CD4-positive, alpha-beta T cell treated with Interleukin-15 for 1 hour (primary cell): Measurements from ENCODE around the gene CYP19A1.

Experiments
- DNase-seq: peaks from one replicate; pipeline ENCODE4 v3.0.0-alpha.2; 2020

Gene CYP19A1

DNA sequence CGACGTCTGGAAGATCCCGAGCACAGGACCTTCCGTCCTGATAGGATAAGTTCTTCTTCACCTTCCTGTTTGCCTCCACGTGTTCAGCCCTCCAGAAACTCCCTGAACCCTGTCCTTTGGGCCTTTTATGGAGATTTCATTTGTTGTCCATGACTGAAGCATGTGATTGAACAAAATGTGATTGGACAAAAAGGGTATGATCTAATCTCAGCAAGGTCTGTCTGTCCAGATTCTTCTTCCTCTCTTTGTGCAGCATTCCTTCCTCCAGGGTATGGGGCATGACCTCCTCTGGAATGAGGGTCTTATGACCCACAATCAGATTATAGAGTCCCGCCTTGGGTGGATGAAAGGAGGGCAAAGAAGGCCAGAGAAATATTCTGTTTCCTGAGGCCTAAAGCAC, at the start of gene CYP19A1:
Gene CYP19A1 (minus strand): TSS at position 101 of the 400 bp plus-strand sequence. CDS start 95,684 bp downstream, outside the sequence.
- no peak for DNase-seq

DNA sequence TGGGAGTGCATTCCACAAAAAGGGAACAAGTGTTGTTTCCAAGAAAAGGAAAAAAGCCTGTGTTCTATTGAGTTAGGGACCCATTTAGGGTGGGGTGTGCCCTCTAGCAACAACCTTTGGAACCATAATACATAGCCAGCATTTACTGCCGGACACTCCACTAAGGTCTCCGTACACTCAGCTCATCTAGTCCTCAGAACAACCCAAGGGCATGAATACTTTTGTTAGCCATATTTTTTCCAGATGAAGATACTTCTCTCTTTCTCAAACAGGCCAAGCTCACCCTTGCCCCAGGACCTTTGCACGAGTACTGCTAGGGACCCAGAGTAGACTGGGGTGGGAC, 49.3 kb upstream of the CYP19A1 start:
- DNase-seq: no peak

DNA sequence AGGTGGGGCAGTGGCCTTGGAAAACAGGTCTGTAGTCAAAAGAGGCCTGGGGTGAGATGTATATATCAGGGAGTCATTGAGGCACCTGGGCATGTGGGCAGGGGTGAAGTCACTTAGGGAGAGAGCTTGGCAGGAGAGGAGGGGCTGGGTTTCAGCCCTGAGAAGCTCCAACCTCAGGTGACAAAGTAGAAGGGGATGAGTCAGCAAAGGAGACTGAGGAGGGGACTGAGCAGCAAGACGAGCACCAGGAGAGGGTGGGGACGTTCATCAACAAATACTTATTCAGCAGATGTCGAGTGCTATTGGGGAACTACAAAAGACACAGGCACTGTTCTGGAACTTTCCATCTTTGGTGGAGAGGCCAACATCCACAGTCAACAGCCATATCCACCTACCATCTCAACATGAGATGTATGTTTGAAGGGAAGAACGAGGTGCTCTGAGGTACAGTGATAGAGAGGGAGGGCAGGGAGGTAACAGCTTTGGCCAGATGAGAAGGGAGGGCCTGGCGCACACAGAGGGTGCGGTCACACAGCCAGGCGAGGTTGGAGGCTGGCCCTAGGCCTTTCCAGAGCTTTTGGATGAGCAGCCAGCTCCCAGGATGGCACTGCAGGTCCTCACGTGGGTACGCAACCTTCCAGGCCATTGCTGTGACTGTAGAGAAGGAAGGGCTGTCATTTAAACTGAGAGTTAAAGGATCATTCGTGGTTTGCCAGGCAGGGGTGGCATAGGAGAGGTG, 48.7 kb upstream of the CYP19A1 start:
- DNase-seq: no peak

DNA sequence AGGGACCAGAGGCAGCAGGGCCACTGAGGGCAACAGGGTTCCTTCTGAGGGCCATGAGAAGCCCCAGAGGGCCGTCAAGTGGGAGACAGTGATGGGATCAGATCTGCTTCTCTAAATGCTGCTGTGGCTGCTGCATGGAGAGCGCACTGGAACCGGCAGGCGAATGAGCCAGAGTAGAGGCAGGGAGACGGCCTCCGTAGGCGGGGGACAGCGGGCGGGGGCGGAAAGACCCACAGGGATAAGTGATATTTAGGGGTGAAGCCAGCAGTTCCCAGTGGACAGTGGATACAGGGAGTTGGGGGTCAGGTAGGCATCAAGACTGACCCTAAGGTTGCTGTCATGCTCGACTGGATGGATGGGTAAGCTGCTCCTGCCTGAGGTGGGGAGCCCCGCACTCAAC, 48.1 kb upstream of the CYP19A1 start:
- no peak for DNase-seq

DNA sequence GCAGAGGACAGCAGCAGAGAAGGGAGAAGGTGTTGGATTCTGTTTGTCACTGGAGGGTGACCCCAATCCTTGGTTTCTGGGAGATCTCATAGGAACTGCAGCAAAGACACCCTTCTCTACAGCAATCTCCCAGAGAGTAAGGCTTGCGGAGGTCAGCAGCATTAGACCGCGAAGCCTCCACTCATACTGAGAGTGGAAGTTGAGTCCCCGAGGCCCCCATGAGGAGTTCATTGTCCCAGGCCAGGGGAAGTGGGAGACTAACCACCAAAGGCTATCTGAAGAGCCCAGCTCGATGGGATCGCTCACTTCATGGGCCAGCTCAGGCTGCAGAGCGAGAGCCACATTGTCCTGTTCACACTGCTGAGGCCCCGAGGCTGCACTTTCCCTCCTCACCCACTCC, 47.6 kb upstream of the CYP19A1 start:
- DNase-seq: no peak

DNA sequence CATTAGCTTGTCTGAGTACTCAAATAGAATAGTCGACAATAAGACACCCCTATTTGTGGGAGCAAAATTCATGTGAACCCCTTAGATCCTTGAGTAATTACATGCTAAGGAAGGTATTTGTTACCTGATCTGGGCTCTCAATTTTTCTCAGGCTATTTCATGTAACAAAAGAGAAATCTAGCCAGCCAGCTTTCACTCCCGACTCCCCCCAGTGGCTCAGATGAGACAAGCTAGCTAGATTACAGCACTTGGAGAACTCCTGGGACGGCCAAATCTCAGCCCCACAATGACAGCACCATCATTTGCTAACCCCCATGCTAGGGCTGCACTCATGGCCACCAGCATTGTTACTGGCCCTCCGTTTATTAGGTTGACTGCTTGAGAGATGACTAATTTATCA, 44.4 kb upstream of the CYP19A1 start:
- no peak for DNase-seq

DNA sequence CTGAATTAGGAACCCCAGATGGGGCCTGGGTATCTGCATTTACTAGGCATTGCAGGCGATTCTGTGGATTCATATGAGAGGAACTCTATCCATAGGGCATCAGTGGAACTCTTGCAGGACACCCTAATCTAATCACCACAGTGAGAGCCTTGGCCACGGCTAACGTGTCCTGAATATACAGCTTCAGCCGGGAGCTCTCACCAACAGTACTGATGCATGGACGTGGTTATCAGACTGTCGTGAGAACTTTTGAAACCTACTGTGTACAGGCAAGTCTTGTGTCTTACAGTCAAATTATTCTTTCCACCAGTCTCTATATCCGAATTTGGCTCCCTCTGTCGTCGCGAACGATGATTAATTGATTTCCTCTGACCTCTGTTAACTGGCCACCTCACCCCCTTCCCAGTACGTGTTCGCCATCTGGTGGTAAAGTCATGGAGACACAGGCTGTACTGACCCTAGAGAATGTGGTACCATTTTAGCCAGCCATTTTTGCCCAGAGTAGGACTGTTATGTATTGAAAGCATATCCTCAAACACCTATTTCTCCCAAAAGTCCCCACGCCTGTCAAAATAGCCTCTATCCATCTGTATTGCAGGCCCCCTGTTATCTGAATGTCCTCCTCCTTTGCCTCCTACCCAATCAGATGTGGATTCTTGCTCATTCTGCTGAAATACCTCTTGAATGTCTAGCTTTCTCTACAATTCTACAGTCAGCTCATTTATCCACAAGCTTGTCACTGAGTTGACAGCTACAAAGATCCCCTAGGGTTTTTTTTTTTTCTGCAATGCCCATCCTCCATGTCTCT, 42.8 kb upstream of the CYP19A1 start:
- peak; percentile 45 for DNase-seq

DNA sequence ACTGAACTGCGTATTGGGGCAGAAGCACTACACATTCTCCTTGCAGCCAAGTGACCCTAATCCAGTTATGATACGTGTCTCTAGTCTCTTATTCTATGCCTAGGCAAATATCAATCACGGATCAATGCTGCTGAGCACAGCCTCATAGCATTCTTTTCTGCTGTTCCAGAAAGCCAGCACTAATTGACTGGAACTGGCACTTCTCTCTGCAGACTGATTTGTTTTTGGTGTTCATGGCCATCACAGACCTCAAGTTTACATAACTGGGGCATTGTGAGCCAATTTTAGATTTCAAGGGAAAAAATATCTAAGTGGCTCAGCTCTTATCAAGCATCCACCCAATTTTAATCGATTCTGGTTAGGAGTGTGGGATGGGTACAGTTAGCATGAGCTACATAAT, 41.0 kb upstream of the CYP19A1 start:
- DNase-seq: no peak

DNA sequence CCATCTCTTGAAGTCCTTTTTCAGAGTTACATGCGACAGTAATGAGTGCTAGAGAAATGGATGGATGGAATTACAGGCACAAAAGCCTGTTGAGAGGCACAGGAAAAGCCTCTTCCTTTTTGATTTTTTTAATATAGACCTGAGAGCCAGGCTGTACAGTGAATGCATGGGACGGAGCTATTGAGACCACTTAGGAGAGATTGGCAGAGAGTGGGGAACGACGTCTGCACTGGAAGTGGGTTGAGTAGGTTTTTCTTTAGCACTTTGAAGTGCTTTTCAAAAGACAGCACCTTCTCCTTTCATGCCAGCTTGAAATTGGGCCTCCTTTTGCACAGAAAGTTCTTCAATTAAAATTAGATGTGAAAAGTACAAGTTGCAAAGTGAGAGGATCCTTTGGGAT, 40.0 kb upstream of the CYP19A1 start:
- DNase-seq: no peak

DNA sequence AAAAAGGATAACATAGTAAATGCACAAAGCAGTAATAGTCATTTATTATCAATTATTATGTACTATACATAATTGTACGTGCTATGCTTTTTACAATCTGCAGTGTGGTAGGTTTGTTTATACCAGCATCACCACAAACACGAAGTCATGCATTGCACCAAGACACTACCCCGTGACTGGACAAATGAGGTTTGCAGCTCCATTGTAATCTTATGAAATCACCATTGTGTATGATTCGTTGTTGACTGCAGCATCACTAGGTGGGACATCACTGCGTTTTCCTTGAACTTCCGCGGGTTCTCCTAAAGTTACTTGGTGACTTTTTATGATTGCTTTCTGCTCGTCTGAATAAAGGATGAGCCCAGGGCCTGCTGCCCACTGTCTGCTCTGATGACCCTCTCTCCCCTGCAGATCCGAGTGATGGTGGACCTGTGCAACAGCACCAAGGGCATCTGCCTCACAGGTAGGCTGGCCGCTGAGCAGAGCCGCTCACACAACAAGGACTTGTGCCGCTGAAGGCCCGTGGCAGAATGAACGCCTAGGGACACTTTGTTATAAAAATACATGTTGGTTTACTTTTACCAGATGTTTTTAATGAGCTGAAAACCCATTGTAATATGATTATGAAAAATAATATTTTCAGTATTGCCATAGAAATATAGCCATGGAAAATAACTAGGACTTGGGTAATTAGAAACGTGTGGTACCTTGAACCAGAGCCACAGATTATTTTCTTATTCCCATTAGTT, 38.8 kb upstream of the CYP19A1 start:
- no peak for DNase-seq

DNA sequence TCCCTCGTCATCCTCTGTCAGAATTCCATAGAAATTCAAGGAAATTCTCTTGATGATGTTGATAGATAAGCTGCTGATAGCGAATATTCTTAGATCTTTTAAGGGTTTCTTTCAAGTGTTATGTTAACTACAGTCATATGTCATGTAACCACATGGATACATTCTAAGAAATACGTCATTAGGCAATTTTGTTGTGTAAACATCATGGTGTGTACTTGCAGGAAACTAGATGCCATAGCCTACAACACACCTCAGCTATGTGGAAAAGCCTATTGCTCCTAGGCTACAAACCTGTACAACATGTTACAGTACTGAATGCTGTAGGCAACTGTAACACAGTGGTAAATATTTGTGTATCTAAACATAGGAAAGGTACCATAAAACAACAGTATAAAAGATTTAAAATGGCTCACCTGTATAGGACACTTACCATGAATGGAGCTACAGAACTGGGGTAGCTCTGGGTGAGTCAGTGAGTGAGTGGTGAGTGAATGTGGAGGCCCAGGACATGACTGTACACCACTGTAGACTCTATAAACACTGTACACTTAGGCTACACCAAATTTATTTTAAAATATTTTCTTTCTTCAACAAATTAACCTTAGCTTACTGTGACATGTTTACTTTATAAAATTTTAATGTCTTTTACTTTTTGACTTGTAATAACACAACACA, 37.7 kb upstream of the CYP19A1 start:
- no peak for DNase-seq

DNA sequence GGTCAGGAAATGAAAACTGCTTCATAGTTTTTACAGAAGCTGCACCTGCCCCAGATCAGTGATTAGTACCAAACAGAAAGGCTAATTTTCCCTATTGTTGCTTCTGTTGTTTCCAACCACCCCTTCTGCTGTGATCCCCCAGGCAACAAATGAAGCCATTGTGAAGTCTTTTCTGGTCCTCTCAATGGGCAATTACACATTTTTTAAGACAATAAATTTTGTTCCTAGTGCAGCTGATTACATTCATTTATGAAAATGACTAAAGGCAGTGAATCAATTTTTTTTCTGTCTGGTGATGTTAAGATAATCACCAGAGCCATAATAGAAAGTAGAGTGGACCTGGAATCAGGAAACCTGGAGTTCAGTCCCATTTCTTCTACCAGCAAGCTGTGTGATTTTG, 35.7 kb upstream of the CYP19A1 start:
- DNase-seq: no peak

DNA sequence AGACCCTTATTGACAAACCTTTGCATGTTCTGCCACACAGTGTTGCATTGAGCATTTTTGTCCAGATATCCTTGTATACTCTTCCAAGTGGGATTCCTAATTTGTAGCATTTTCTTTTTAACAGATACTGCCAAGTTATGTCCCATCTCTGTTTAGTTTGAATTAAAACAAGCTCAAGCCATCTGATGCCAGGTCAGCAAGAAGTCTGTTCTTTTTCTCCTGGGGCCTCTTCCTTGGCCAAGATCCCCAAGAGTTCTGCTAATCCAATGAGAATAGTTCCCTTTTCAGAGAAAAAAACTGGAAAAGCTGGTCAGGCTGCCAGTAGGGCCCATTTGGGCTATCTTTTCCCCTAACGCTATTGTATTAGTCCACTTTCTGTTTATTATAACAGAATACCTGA, 32.9 kb upstream of the CYP19A1 start:
- DNase-seq: no peak

DNA sequence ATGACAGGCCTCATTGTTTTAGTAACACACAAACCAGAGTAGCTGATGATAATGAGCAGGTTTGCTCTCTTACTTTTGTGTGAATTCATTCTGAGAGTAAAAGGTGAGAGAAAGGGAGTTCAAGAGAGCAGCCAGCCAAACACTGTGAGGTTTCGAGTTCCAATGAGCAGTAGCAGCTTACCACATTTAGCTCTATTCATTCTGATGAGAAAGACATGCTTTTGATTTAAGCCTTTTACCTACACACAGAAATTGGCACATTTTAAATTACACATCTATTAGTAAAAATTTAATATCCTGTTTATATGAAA, 31.0 kb upstream of the CYP19A1 start:
- no peak for DNase-seq

DNA sequence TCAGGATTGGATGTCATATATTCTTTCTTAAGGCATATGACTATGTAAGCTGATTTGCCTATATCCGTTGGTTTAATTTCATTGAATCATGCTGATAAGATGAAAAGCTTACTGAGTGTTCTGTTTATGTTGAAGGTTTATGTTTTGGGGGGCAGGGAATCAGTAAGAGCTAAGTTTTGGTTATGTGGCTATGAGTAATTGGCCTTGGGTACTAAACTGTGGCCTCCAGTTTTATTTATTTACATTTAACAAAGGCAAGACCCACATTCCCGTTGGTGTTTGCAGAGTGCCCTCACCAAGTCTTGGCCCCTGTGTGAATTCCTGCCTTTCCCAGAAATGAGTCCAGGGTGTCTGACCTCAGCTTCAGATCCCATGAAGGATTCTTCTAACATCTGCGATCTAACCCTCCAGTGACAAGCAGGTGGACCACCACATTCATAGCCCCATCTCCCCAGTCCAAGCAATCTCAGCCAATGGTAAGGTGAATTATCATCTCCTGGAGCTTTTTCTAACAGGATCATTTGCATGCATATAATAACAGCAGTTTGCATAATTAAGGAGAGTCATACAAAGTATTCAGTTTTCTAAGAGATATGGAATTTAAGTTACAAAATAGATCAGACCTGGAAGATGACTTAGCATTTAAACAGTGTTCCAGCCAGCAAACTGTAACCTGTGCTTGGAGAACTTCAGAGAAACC, 30.5 kb upstream of the CYP19A1 start:
- DNase-seq: no peak

DNA sequence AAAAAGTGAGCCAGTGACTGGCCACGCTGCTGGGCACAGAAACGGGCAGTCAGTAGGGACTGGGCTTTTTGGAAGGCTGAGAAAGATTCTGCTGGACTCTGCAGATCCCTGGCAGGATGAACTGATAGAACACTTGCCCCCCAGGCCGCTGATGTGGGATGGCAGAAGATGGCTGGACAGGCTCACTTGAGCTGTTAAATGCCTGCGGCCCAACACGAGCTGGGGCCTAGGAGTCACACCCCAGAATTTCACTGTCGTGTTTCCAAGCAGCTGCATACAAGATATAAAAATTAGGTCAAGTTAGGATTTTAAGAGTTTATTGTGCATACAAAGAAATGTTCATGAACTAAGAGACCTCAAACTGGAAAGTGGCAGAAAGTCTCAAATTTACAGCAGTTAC, 29.9 kb upstream of the CYP19A1 start:
- DNase-seq: no peak

DNA sequence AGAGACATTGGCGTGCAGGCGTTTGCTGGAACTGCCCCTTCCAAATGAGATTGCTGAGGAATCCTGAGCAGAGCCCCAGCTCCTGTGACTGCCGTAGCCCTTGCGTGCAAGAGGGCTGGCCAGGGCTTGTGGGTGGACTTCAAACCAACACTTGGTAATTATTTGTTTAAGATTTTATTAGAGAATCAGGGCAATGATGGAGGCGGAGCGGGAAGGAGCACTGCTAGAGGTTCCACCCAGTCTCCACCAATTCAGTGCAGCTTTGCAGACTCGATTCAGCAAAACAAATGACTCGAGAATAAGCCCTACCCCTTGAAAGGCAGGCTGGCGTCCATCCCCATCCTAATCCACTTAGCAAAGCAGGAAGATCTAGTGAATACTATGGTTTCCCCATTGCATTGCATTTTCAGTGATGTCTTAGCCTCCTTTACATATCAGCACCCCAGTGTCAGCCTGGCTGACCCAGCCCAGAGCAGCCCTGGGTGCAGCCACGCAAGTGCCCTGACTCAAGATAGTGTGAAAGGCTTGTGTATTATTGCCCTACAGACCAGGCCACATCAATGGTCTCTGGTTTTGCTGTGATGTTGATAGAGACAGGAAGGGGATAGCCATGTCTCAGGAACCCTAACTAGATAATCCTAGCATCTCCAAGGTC, 29.1 kb upstream of the CYP19A1 start:
- no peak for DNase-seq

DNA sequence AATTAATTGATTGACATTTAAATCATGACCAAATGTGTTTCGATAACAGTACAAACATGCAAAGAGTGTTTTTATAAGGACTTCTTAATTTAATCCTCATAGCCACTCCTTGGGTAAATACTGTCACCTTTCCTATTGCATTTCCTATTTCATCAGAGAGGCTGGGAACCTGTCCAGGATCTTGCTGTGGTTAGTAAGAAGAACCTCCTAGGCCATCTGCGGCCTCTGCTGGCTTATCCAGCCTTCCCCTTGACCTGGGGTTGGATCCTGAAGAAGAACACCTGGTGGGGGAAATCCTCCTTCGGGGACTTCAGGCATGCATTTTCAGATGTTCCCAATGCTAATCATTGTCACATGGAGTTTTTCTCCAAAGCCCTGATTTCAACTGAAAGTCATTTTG, 28.5 kb upstream of the CYP19A1 start:
- no peak for DNase-seq

DNA sequence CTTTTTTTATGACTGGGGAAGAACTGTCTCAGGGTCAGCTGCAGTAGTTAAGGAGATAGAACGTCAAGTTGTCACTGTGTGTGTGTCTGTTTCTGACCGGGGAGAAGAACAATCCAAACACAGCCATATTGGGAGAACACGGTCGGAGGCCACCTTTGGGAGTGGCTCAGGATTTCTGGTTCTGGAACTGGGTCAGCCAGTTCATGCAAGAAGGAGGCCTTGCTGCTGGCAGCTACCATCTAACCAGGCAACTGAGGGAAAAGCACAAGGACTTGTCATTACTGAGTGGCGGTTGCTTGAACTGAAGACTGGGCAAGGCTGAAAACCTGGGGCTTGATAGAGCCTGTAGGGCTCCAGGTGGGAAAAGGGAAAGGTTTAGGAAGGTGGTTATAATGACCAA, 27.7 kb upstream of the CYP19A1 start:
- no peak for DNase-seq

DNA sequence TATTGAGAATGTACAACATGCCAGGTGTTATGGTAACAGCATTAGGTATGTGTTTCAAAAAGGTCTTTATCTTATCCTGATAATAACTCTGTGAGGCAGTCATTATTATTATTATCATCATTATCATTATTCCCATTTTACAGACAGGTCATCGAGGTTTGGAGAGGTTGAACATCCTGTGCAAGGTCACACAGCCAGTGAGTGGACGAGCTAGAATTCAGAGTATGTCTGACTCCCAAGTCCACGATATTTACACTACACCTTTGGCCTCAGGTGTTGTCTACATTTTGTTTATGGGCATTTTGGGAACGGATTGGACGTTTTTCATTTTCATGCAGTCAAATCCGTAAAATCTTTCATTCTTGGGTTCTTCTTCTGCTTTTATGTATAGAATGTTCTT, 27.0 kb upstream of the CYP19A1 start:
- DNase-seq: no peak

DNA sequence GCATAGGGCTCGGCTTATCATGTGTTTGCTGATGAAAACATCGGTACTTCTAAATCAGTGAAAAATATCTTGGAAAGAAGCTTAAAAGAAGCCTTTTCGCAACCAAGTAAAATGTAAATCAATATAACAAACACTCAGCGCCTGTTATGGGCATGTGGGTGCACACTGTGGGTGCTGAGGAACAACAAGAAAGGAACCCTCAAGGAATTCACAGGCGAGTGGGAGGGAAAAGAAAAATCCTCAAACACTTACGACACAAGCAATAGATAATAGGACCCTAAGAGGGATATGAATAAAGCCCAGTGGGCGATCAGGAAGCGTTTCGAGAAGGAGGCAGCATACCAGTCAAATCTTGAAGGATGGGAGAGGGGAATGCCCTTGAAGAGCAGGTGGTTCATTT, 25.0 kb upstream of the CYP19A1 start:
- no peak for DNase-seq

DNA sequence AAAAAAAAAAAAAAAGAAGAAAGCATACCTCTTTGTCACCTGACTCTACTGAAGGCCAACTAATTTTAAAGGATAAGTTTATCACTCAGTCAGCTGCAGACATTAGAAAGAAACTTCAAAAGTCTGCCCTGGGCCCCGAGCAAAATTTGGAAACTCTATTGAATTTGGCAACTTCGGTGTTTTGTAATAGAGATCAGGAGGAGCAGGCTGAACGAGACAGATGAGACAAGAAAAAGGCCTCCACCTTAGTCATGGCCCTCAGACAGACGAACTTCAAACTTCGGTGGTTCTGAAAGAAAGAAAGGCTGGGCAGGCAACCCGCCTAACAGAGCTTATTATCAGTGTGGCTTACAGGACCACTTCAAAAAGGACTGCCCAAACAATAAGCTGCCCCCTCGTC, 21.6 kb upstream of the CYP19A1 start:
- no peak for DNase-seq
